Measurements from ENCODE around the gene FBXL7. TPM values are rescaled to one million over a fixed set of nuclear protein-coding genes. Genes with fewer than 3 reads are reported as not detected.

FBXL7 gene
- total RNA-seq, 2 experiments from 2014 or later = not detected

- H3K9me2 ChIP-seq (ENCODE audit: insufficient read depth, low read length) = no peaks in the 10 kb centered on the region
- no peaks in the 10 kb centered on the region for H3K9me3 ChIP-seq (ENCODE audit: low read length)
- no peak overlapping the region for H3K27ac ChIP-seq (ENCODE audit: low read depth, low read length, poor library complexity, severe bottlenecking)
- BruUV-seq (replicated peaks) = no TSS peak
- intact Hi-C loops (cut with micrococcal nuclease; ENCODE audit: unreplicated experiment) = no loop called here
- H3K79me2 ChIP-seq (ENCODE audit: insufficient read depth, low read depth, low read length) = no peaks in the 10 kb centered on the region
- H2AFZ ChIP-seq (ENCODE audit: low read length) = no peak overlapping the region
- POLR2A ChIA-PET = interaction anchor here (0.6 kb wide), 2 partner anchors 14 to 101 kb away, joined by 3 read pairs; no protein-coding TSS in a partner anchor
- TF ChIP-seq EZH2phosphoT487 (IDR thresholded peaks at IDR 0.05; ENCODE audit: borderline replicate concordance, low read depth, low read length) (no peak), CTCF (conservative IDR thresholded peaks at IDR 0.05; ENCODE audit: low read length) (no peak)
- no peaks in the 10 kb centered on the region for H3K4me1 ChIP-seq (ENCODE audit: insufficient read depth, low read length, poor library complexity, severe bottlenecking)
- DNase-seq (ENCODE audit: low spot score) = no peak
- no peak overlapping the region for H3K4me3 ChIP-seq (ENCODE audit: low read depth, low read length, poor library complexity, severe bottlenecking)
- H3K4me2 ChIP-seq (ENCODE audit: low read length) = no peak overlapping the region
- no peaks in the 10 kb centered on the region for H3K36me3 ChIP-seq (ENCODE audit: insufficient read depth, low read length)
- H4K20me1 ChIP-seq (ENCODE audit: insufficient read depth, low read length) = no peaks in the 10 kb centered on the region
- CTCF ChIA-PET (ENCODE audit: unreplicated experiment) = no interaction called here
These were observed 87.9 kb downstream of the FBXL7 start for GRCh38 chr5:15587916-15588315.

GRCh38 chr5:15592728-15593127, 92.7 kb downstream of the FBXL7 start:
- no peaks in the 10 kb centered on the region for H3K4me1 ChIP-seq (ENCODE audit: insufficient read depth, low read length, poor library complexity, severe bottlenecking)
- H4K20me1 ChIP-seq (ENCODE audit: insufficient read depth, low read length) = no peaks in the 10 kb centered on the region
- H3K79me2 ChIP-seq (ENCODE audit: insufficient read depth, low read depth, low read length) = no peaks in the 10 kb centered on the region
- no peaks in the 10 kb centered on the region for H3K9me3 ChIP-seq (ENCODE audit: low read length)
- CTCF ChIA-PET (ENCODE audit: unreplicated experiment) = no interaction called here
- no peak for DNase-seq (ENCODE audit: low spot score)
- no peak overlapping the region for H2AFZ ChIP-seq (ENCODE audit: low read length)
- no peak overlapping the region for H3K27ac ChIP-seq (ENCODE audit: low read depth, low read length, poor library complexity, severe bottlenecking)
- TF ChIP-seq EZH2phosphoT487 (IDR thresholded peaks at IDR 0.05; ENCODE audit: borderline replicate concordance, low read depth, low read length) (no peak), CTCF (conservative IDR thresholded peaks at IDR 0.05; ENCODE audit: low read length) (no peak)
- no peak overlapping the region for H3K4me2 ChIP-seq (ENCODE audit: low read length)
- H3K4me3 ChIP-seq (ENCODE audit: low read depth, low read length, poor library complexity, severe bottlenecking) = no peak overlapping the region
- BruUV-seq (replicated peaks) = no TSS peak
- no peaks in the 10 kb centered on the region for H3K36me3 ChIP-seq (ENCODE audit: insufficient read depth, low read length)
- no peaks in the 10 kb centered on the region for H3K9me2 ChIP-seq (ENCODE audit: insufficient read depth, low read length)
- intact Hi-C loops (cut with micrococcal nuclease; ENCODE audit: unreplicated experiment) = no loop called here
- POLR2A ChIA-PET = interaction anchor here (0.6 kb wide), 1 partner anchor 1677 kb away, joined by 3 read pairs; no protein-coding TSS in a partner anchor

GRCh38 chr5:15594977-15595568, 95.1 kb downstream of the FBXL7 start:
- Histone ChIP-seq H3K4me3 (ENCODE audit: low read depth, low read length, poor library complexity, severe bottlenecking) (no peak overlapping the region), H4K20me1 (ENCODE audit: insufficient read depth, low read length) (no peaks in the 10 kb centered on the region), H3K36me3 (ENCODE audit: insufficient read depth, low read length) (no peaks in the 10 kb centered on the region), H3K27ac (ENCODE audit: low read depth, low read length, poor library complexity, severe bottlenecking) (no peak overlapping the region), H3K9me3 (ENCODE audit: low read length) (no peaks in the 10 kb centered on the region), H3K4me2 (ENCODE audit: low read length) (no peak overlapping the region), H3K9me2 (ENCODE audit: insufficient read depth, low read length) (no peaks in the 10 kb centered on the region), H3K4me1 (ENCODE audit: insufficient read depth, low read length, poor library complexity, severe bottlenecking) (no peaks in the 10 kb centered on the region), H2AFZ (ENCODE audit: low read length) (no peak overlapping the region), H3K79me2 (ENCODE audit: insufficient read depth, low read depth, low read length) (no peaks in the 10 kb centered on the region)
- intact Hi-C loops (cut with micrococcal nuclease; ENCODE audit: unreplicated experiment) = no loop called here
- ChIA-PET CTCF (ENCODE audit: unreplicated experiment) (no interaction called here), POLR2A (no interaction called here)
- TF ChIP-seq CTCF (conservative IDR thresholded peaks at IDR 0.05; ENCODE audit: low read length) = no peak
- no peak for TF ChIP-seq EZH2phosphoT487 (IDR thresholded peaks at IDR 0.05; ENCODE audit: borderline replicate concordance, low read depth, low read length)
- BruUV-seq (replicated peaks) = no TSS peak
- no peak for DNase-seq (ENCODE audit: low spot score)
